GM12878 (cell line): ENCODE results near the gene METAP1D. TPM values are rescaled to one million over a fixed set of nuclear protein-coding genes. Genes with fewer than 3 reads are reported as not detected.

Experiments
- ATAC-seq: fragments of 200-7000 bp; cut with Tn5 transposase; 3 replicates; pipeline ENCODE4 v1.9.1; 2020; ENCODE audit warnings: mild to moderate bottlenecking, moderate library complexity
- BruUV-seq: library from RNA; stranded (reverse); fragments of 400-500 nt; replicated peaks from 2 replicates; lab custom pipeline; 2021; lab: Mats Ljungman, UMichigan
- CTCF ChIA-PET: fragments of 300-600 bp; sonication (Branson Sonifier 250); formaldehyde crosslinking; extraction: SDS; loops from one replicate; lab custom pipeline; 2021; ENCODE audit warnings: inconsistent platforms; lab: Yijun Ruan, JAX
- POLR2A ChIA-PET: fragments of 350-600 bp; formaldehyde crosslinking; extraction: SDS; loops from one replicate; lab custom pipeline; 2021; ENCODE audit warnings: inconsistent platforms; lab: Charles Lee
- RAD21 ChIA-PET: fragments of 300-600 bp; sonication (Branson Sonifier 250); formaldehyde crosslinking; loops from one replicate; lab custom pipeline; 2023; ENCODE audit warnings: antibody characterized with exemption; ENCODE audit not compliant: unreplicated experiment; lab: Charles Lee
- SMC1A ChIA-PET: fragments of 300-600 bp; sonication (Branson Sonifier 250); formaldehyde crosslinking; loops from one replicate; lab custom pipeline; 2023; ENCODE audit not compliant: unreplicated experiment, uncharacterized antibody; lab: Charles Lee
- DNase-seq: peaks from one replicate; pipeline ENCODE4 v3.0.0-alpha.2; 2011; ENCODE audit warnings: low read depth, low spot score
- FAIRE-seq: peaks from 3 replicates; lab custom pipeline; 2011; peaks lifted over from hg19 to GRCh38; lab: Jason Lieb, UNC
- H2AFZ ChIP-seq: 2 replicates; pipeline ENCODE4 v1.6.0; 2011; ENCODE audit warnings: low read depth, low read length, control low read depth; ENCODE audit not compliant: control insufficient read depth
- H3K27ac ChIP-seq: 2 replicates; pipeline ENCODE4 v1.5.1; 2011; ENCODE audit warnings: control low read depth; ENCODE audit not compliant: control insufficient read depth, insufficient read depth
- H3K27me3 ChIP-seq, 2 experiments: replicated peaks in 1 of 2; 2 replicates each; pipeline versions ENCODE4 v1.6.0 to v1.6.1; 2011; ENCODE audit warnings: low read length in 1 of 2; ENCODE audit not compliant: control insufficient read depth in 2 of 2, insufficient read depth in 2 of 2
- H3K36me3 ChIP-seq, 2 experiments: 2 replicates each; pipeline ENCODE4 v1.5.1; 2011; ENCODE audit warnings: low read length in 1 of 2; ENCODE audit not compliant: control insufficient read depth in 2 of 2, insufficient read depth in 2 of 2
- H3K4me1 ChIP-seq: 2 replicates; pipeline ENCODE4 v1.6.1; 2011; ENCODE audit warnings: mild to moderate bottlenecking, low read length, moderate library complexity, mixed read lengths; ENCODE audit not compliant: control insufficient read depth, insufficient read depth
- H3K4me2 ChIP-seq: 2 replicates; pipeline ENCODE4 v1.6.0; 2011; ENCODE audit warnings: control low read depth; ENCODE audit not compliant: control insufficient read depth, insufficient read depth
- H3K4me3 ChIP-seq: fragments of 200-600 bp; sonication (generic); 2 replicates; pipeline ENCODE4 v1.5.1; 2016
- H3K79me2 ChIP-seq: 2 replicates; pipeline ENCODE4 v1.6.0; 2011; ENCODE audit warnings: low read length; ENCODE audit not compliant: control insufficient read depth, insufficient read depth
- H3K9ac ChIP-seq: 2 replicates; pipeline ENCODE4 v1.8.0; 2011; ENCODE audit warnings: low read length, control low read depth, mixed read lengths; ENCODE audit not compliant: control insufficient read depth, insufficient read depth
- H3K9me3 ChIP-seq: replicated peaks from 3 replicates; pipeline ENCODE4 v1.5.1; 2011; ENCODE audit warnings: mild to moderate bottlenecking, low read length; ENCODE audit not compliant: control insufficient read depth, insufficient read depth
- H4K20me1 ChIP-seq: 2 replicates; pipeline ENCODE4 v1.6.0; 2011; ENCODE audit not compliant: control insufficient read depth, insufficient read depth
- ATF2 ChIP-seq: IDR thresholded peaks from 2 replicates; pipeline ENCODE4 v1.6.1; 2012; ENCODE audit warnings: low read length, inconsistent platforms
- BRCA1 ChIP-seq: IDR thresholded peaks from 2 replicates; pipeline ENCODE4 v1.6.1; 2011; ENCODE audit warnings: low read depth, low read length, improper control_type of control experiment
- EP300 ChIP-seq, 2 experiments: fragments of 150-350 bp in 1 of 2; IDR thresholded peaks; 2 replicates each; pipeline ENCODE4 v1.6.1; 2011 to 2012; ENCODE audit warnings: low read depth in 2 of 2, low read length in 2 of 2, borderline replicate concordance in 1 of 2, improper control_type of control experiment in 1 of 2, inconsistent platforms in 1 of 2; ENCODE audit not compliant: control insufficient read depth in 1 of 2
- IKZF1 ChIP-seq: fragments of 450-650 bp; conservative IDR thresholded peaks from 2 replicates; pipeline ENCODE4 v1.6.1; 2017; ENCODE audit warnings: antibody characterized with exemption, mild to moderate bottlenecking
- KLF5 ChIP-seq: fragments of 450-650 bp; IDR thresholded peaks from 2 replicates; pipeline ENCODE4 v1.6.1; 2014; ENCODE audit warnings: mild to moderate bottlenecking; ENCODE audit not compliant: partially characterized antibody
- RBBP5 ChIP-seq: fragments of 200-600 bp; sonication (generic); conservative IDR thresholded peaks from 2 replicates; pipeline ENCODE4 v1.6.1; 2016
- RUNX3 ChIP-seq: IDR thresholded peaks from 2 replicates; pipeline ENCODE4 v1.6.1; 2012; ENCODE audit warnings: low read length, inconsistent platforms
- SMAD1 ChIP-seq: fragments of 450-650 bp; IDR thresholded peaks from 2 replicates; pipeline ENCODE4 v1.6.1; 2018; ENCODE audit warnings: mild to moderate bottlenecking, low read depth; ENCODE audit not compliant: partially characterized antibody
- WGBS: methylation state at CpG from one replicate; pipeline ENCODE4 v1.1.6; 2016; ENCODE audit warnings: low lambda C conversion rate; ENCODE audit not compliant: insufficient replicate concordance, insufficient coverage; ENCODE audit errors: missing lambda C conversion rate; 5-methylcytosine and 5-hydroxymethylcytosine counted together
- in situ Hi-C: fragments of 300-500 bp; cut with MboI; formaldehyde crosslinking; loops from 9 replicates; pipeline ENCODE4 v1.14.3; 2018; ENCODE audit warnings: mixed read lengths
- intact Hi-C: fragments of 100-400 bp; cut with micrococcal nuclease; formaldehyde crosslinking; loops from one replicate; pipeline ENCODE4 v1.14.2; 2022; ENCODE audit not compliant: unreplicated experiment
- polyA plus RNA-seq, 11 experiments: library from polyadenylated mRNA; depleted of rRNA in 4 of 11; unstranded in 6 of 11; stranded (reverse) in 5 of 11; fragments of >200 nt; fragmentation: Nextera tagmentation in 4 of 11; fragmentation: Illumina TruSeq in 1 of 11; extraction: Ambion mirVana in 4 of 11; extraction: Trizol in 1 of 11; gene quantifications; 1 replicate in 1 of 11; 2 replicates in 10 of 11; pipeline versions ENCODE4 v1.2.1 to v1.2.3, GENCODE V29; 2011 to 2016; ENCODE audit warnings: inconsistent platforms in 2 of 11, missing spikeins in 2 of 11, low read depth in 1 of 11
- total RNA-seq, 4 experiments: library from RNA; depleted of rRNA in 3 of 4; stranded (reverse); fragments of >200 nt in 3 of 4; fragmentation: Illumina TruSeq in 1 of 4; extraction: Trizol in 1 of 4; gene quantifications; 2 replicates each; pipeline versions ENCODE4 v1.2.1 to v1.2.3, GENCODE V29; 2013 to 2021
- TF ChIP-seq, protein P1 (sequence below): IDR thresholded peaks from 2 replicates; pipeline ENCODE4 v1.6.1; 2011; ENCODE audit warnings: low read depth, mild to moderate bottlenecking, low read length, moderate library complexity, borderline replicate concordance; ENCODE audit errors: extremely low read depth

The METAP1D gene
- total and polyA plus RNA-seq, 10 of the 15 experiments (the other 5 are each of a cell fraction or from before 2014, with no cell fraction given), result 4.5 to 12.1 (median 7.8) TPM

- no peak for DNase-seq
- WGBS, result 96% methylated on average over 1 of the region's 1 CpG
- CTCF ChIA-PET, result interaction anchor here (1.0 to 1.8 kb wide), 5 partner anchors 13 to 452 kb away, joined by 3 to 6 read pairs (median 3); no protein-coding TSS in a partner anchor
These were observed 50.8 kb downstream of the METAP1D start for GRCh38 chr2:172050479-172051125.

More at GRCh38 chr2:172050479-172051125, 50.8 kb downstream of the METAP1D start:
- no peaks in the 10 kb centered on the region for H3K36me3 ChIP-seq
- no peaks in the 10 kb centered on the region for H3K27me3 ChIP-seq
- H4K20me1 ChIP-seq, result no peaks in the 10 kb centered on the region
- in situ Hi-C loops, result no loop called here
- TF ChIP-seq BRCA1, result no peak
- TF ChIP-seq RUNX3, result no peak
- TF ChIP-seq KLF5, result no peak
- TF ChIP-seq IKZF1, result no peak
- no peak for TF ChIP-seq ATF2
- TF ChIP-seq SMAD1, result no peak
- TF ChIP-seq, protein P1, sequence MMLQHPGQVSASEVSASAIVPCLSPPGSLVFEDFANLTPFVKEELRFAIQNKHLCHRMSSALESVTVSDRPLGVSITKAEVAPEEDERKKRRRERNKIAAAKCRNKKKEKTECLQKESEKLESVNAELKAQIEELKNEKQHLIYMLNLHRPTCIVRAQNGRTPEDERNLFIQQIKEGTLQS, result no peak
- TF ChIP-seq RBBP5, result no peak
- no peak for TF ChIP-seq EP300 (IDR thresholded peaks at IDR 0.05; ENCODE audit: borderline replicate concordance in 1 of 2, control insufficient read depth in 1 of 2, low read depth in 2 of 2, low read length in 2 of 2)
- SMC1A ChIA-PET, result interaction anchor here (0.6 to 1.5 kb wide), 3 partner anchors 35 to 455 kb away, joined by 3 read pairs; partner anchors contain the start of gene DLX1
- no peak overlapping the region for H2AFZ ChIP-seq
- H3K79me2 ChIP-seq, result no peaks in the 10 kb centered on the region
- H3K9me3 ChIP-seq, result no peaks in the 10 kb centered on the region
- POLR2A ChIA-PET, result no interaction called here
- BruUV-seq, result no TSS peak
- ATAC-seq (no peak), FAIRE-seq (no peak)
- H3K9ac ChIP-seq, result no peak overlapping the region
- RAD21 ChIA-PET, result no interaction called here
- intact Hi-C loops, result no loop called here
- H3K4me2 ChIP-seq, result no peak overlapping the region
- no peaks in the 10 kb centered on the region for H3K4me1 ChIP-seq
- H3K4me3 ChIP-seq, result no peak overlapping the region
- no peak overlapping the region for H3K27ac ChIP-seq
